ENCODE results near the gene RRP1B.
A peak's percentile ranks its signal among the peaks of the same experiment; 100 is the strongest.
"Not testable (repeated sequence)": the region's sequence is repeated elsewhere in the genome, so short reads cannot be mapped to it uniquely, and the experiment has no call there.

The RRP1B gene

GRCh38 chr21:43659136-43660000, at the start of gene RRP1B, which contains the start of gene HSF2BP:
Gene RRP1B (plus strand): TSS chr21:43659560. CDS start chr21:43659665, 105 bp downstream.
Gene HSF2BP (minus strand): TSS chr21:43659488. CDS start chr21:43658096, 1,392 bp downstream.
- DNase-seq = peak; percentile 71 to 86

- DNase-seq = peak; percentile 29 to 72
These were observed 47.6 kb upstream of the RRP1B start for GRCh38 chr21:43611598-43612369.

- no peak for DNase-seq
These were observed 45.4 kb upstream of the RRP1B start for GRCh38 chr21:43613755-43614638.

- no peak for DNase-seq
These were observed 44.5 kb upstream of the RRP1B start for GRCh38 chr21:43614839-43615238.

- not testable (repeated sequence) for DNase-seq
These were observed 42.5 kb upstream of the RRP1B start for GRCh38 chr21:43616861-43617260.

GRCh38 chr21:43618940-43619339, 40.4 kb upstream of the RRP1B start:
- DNase-seq = no peak

- DNase-seq = no peak
These were observed 40.0 kb upstream of the RRP1B start for GRCh38 chr21:43619344-43619743.

GRCh38 chr21:43619856-43620255, 39.5 kb upstream of the RRP1B start:
- peak in 1 of 2 experiments; percentile 20 for DNase-seq

- DNase-seq = no peak
These were observed 36.6 kb upstream of the RRP1B start for GRCh38 chr21:43622796-43623195.

GRCh38 chr21:43623588-43623987, 35.8 kb upstream of the RRP1B start:
- DNase-seq = no peak

- DNase-seq = no peak
These were observed 35.0 kb upstream of the RRP1B start for GRCh38 chr21:43624339-43624738.

- no peak for DNase-seq
These were observed 33.0 kb upstream of the RRP1B start for GRCh38 chr21:43626390-43626789.

- no peak for DNase-seq
These were observed 31.8 kb upstream of the RRP1B start for GRCh38 chr21:43627527-43627926.

- no peak for DNase-seq
These were observed 27.8 kb upstream of the RRP1B start for GRCh38 chr21:43631411-43632107.

- no peak for DNase-seq
These were observed 26.9 kb upstream of the RRP1B start for GRCh38 chr21:43632373-43632905.

- no peak for DNase-seq
These were observed 24.7 kb upstream of the RRP1B start for GRCh38 chr21:43634618-43635017.

- no peak for DNase-seq
These were observed 23.9 kb upstream of the RRP1B start for GRCh38 chr21:43635436-43635835.

- no peak for DNase-seq
These were observed 21.7 kb upstream of the RRP1B start for GRCh38 chr21:43637530-43638158.

GRCh38 chr21:43639470-43640353, 19.6 kb upstream of the RRP1B start:
- DNase-seq = no peak

- no peak for DNase-seq
These were observed 19.0 kb upstream of the RRP1B start for GRCh38 chr21:43640400-43640799.

Measured in NCI-H524 (cell line).